ENCODE data around the gene CEACAM16. TPM values are rescaled to one million over a fixed set of nuclear protein-coding genes. Genes with fewer than 3 reads are reported as not detected.

The CEACAM16 gene
- total RNA-seq, 2 donors from 2014 or later, result not detected

DNA sequence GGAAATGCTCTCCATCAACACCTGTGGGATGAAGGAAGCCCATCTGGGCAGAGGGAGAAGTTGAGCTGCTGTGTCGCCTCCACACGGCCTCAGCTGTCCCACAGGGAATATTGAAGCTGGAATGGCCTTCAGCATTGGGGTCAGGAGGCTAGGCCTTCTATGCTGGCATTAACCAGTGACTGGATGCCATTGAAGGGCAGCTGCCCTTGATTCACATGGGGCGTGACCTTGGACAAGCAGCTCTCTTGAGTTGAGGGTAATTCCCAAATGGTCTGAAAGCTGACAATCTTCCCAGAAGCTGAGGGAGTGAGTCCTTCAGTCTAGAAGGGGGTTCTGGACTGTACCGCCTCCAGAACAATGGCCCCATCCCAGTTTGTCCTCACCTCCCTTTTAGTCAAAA, 56.3 kb downstream of the CEACAM16 start:
- Mint-ChIP-seq H3K36me3 (peaks cover 50 to 70% of the 10 kb centered on the region in 2 donors), H3K27ac (peak overlapping the region; percentile 96 to 98), H3K9me3 (no peaks in the 10 kb centered on the region)
- no peak for ATAC-seq
- DNase-seq (ENCODE audit: low spot score in 2 of 2), result no peak

GRCh38 chr19:44756089-44756562, 57.2 kb downstream of the CEACAM16 start:
- no peaks in the 10 kb centered on the region for H3K9me3 Mint-ChIP-seq
- H3K27ac Mint-ChIP-seq, result peak overlapping the region; percentile 96 to 98
- ATAC-seq, result no peak
- H3K36me3 Mint-ChIP-seq, result peaks cover 41 to 68% of the 10 kb centered on the region in 2 donors
- DNase-seq (ENCODE audit: low spot score in 2 of 2), result no peak

GRCh38 chr19:44757057-44757734, 58.2 kb downstream of the CEACAM16 start:
- H3K36me3 Mint-ChIP-seq, result peaks cover 32 to 57% of the 10 kb centered on the region in 2 donors
- no peak for ATAC-seq
- no peak for DNase-seq (ENCODE audit: low spot score in 2 of 2)

DNA sequence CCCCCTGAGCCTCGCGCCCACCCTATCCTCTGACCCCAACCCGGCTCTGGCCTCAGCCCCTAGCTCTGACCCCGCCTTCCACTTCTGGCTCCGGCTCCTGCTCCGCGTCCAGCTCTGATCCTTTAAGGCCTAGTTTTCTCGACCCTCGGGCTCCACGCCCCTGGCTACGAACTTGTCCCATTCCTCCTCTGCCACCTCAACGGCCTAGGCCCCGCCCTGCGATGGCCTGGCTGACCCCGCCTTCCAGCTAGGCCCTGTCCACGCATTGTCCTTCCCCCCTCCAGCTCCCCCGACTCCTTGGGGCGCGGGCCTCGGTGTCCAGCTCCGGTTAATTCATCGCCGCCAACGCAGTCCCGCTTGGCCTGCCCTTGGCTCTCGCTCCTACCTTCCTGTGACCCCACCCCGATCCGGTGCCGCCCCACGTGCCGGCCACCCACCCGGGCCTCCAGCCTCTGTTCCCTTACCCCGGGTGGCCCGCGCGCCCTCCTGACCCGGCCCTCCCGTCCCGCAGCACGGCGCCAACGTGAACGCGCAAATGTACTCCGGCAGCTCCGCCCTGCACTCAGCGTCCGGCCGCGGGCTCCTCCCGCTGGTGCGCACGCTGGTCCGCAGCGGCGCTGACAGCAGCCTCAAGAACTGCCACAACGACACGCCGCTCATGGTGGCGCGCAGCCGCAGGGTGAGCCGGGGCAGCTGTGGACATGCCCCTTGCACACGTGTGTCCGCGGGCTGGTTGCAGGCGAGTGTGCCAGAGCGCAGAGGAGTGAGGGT, 59.0 kb downstream of the CEACAM16 start:
- peaks cover 25 to 50% of the 10 kb centered on the region in 2 donors for H3K36me3 Mint-ChIP-seq

More at GRCh38 chr19:44757057-44757734, 58.2 kb downstream of the CEACAM16 start:
- no peaks in the 10 kb centered on the region for H3K9me3 Mint-ChIP-seq
- H3K27ac Mint-ChIP-seq, result peak overlapping the region in 1 of 2 donors; percentile 98

DNA sequence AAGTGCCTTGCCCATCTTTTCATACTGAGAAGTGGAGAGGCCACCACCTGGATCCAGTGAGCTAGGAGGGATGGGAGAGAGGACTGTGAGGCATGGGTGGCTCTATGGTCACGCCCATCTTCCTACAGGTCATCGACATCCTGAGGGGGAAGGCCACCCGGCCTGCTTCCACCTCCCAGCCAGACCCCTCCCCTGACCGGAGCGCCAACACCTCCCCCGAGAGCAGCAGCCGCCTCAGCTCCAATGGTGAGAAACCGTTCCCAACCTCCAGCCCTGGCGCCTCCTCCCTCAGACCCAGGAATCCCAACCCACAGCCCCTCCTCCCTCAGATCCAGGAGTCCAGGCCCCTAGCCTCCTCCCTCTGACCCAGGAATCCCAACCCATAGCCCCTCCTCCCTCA, 59.6 kb downstream of the CEACAM16 start:
- no peak for ATAC-seq
- no peaks in the 10 kb centered on the region for H3K9me3 Mint-ChIP-seq
- no peak for DNase-seq (ENCODE audit: low spot score in 2 of 2)
- peak overlapping the region; percentile 75 to 76 for H3K27ac Mint-ChIP-seq
- H3K36me3 Mint-ChIP-seq, result peaks cover 24 to 50% of the 10 kb centered on the region in 2 donors

More for the DNA sequence above, 59.0 kb downstream of the CEACAM16 start:
- Mint-ChIP-seq H3K27ac (peak overlapping the region; percentile 75 to 76), H3K9me3 (no peaks in the 10 kb centered on the region)
- ATAC-seq (no peak), DNase-seq (ENCODE audit: low spot score in 2 of 2) (no peak)

DNA sequence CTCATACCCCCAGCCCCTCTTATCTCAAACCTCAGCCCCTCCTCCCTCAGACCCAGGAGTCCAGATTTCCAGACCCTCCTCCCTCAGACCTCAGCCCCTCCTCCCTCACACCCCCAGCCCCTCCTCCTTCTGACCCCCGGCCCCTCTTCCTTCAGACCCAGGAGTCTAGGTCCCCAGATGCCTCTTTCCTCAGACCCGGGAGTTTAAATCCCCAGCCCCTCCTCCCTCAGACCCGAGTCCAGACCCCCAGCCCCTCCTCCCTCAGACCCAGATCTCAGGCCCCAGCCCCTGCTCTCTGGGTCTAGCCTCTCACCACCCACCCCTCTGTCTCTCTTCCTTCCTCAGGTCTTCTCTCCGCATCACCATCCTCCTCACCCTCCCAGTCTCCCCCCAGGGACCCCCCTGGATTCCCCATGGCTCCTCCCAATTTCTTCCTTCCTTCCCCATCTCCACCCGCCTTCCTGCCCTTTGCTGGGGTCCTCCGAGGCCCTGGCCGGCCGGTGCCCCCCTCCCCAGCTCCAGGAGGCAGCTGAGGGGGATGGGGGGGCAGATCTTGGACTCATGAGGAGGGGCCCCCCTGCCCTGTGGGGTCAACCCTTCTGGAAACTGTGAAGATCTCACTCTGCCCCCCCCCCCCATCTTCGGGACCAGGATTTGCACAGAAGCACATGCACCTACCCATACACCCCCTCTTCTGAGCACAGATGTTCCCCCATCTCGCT, 60.3 kb downstream of the CEACAM16 start:
- Mint-ChIP-seq H3K36me3 (peaks cover 24 to 50% of the 10 kb centered on the region in 2 donors), H3K27ac (peak overlapping the region; percentile 29 to 88), H3K9me3 (no peaks in the 10 kb centered on the region)
- DNase-seq (ENCODE audit: low spot score in 2 of 2) (no peak), ATAC-seq (no peak)

Other genes with a start within 250 kb of the CEACAM16 start
- gene ZNF180, start 198.6 kb upstream of the CEACAM16 start, total RNA-seq, result 1 to 10 TPM; 8.2 to 9.6 TPM
- not detected for gene CEACAM20, start 169.5 kb upstream of the CEACAM16 start, total RNA-seq
- not detected for gene IGSF23, start 85.6 kb upstream of the CEACAM16 start, total RNA-seq
- gene PVR, start 55.2 kb upstream of the CEACAM16 start, total RNA-seq, result 10 to 100 TPM; 18.2 to 23.4 TPM
- 1 to 10 TPM; 2.2 to 2.5 TPM for gene CEACAM19, start 27.7 kb upstream of the CEACAM16 start, total RNA-seq
- gene BCL3, start 49.6 kb downstream of the CEACAM16 start, total RNA-seq, result 100 to 1,000 TPM in 1 of 2 donors, 10 to 100 TPM in 1; 83.8 to 124 TPM
- not detected for gene CBLC, start 78.7 kb downstream of the CEACAM16 start, total RNA-seq
- gene BCAM, start 110.0 kb downstream of the CEACAM16 start, total RNA-seq, result under 1 TPM in 1 of 2 donors, not detected in 1; 0.31 TPM
- gene NECTIN2, start 147.1 kb downstream of the CEACAM16 start, total RNA-seq, result under 1 TPM; 0.89 to 0.98 TPM
- gene TOMM40, start 192.1 kb downstream of the CEACAM16 start, total RNA-seq, result 100 to 1,000 TPM in 1 of 2 donors, 10 to 100 TPM in 1; 38.2 to 120 TPM
- 1 to 10 TPM in 1 of 2 donors, under 1 TPM in 1; 0.80 to 2.9 TPM for gene APOE, start 206.6 kb downstream of the CEACAM16 start, total RNA-seq
- gene APOC1, start 215.5 kb downstream of the CEACAM16 start, total RNA-seq, result under 1 TPM in 1 of 2 donors, not detected in 1; 0.61 TPM
- not detected for gene APOC4, start 243.1 kb downstream of the CEACAM16 start, total RNA-seq
- gene APOC2, start 246.9 kb downstream of the CEACAM16 start, total RNA-seq, result not detected